Activated T-helper 1 cell treated with anti-CD3 and anti-CD28 coated beads, Interleukin-12 subunit alpha, Interleukin-12 subunit beta, Interleukin-2, Interleukin-4 antibody, amounts not matched to agents 30 ng/mL and 10 ng/mL and 1 ng/mL, durations not matched to agents 14 hours and 24 hours and 36 hours (primary cell): ENCODE data around the gene STARD3NL. TPM values are rescaled to one million over a fixed set of nuclear protein-coding genes. Genes with fewer than 3 reads are reported as not detected.
A peak's percentile ranks its signal among the peaks of the same experiment; 100 is the strongest.
"Not testable (repeated sequence)": the region's sequence is repeated elsewhere in the genome, so short reads cannot be mapped to it uniquely, and the experiment has no call there.

ENCODE experiments used
- DNase-seq: peaks from one replicate; pipeline ENCODE4 v3.0.0; 2021; ENCODE audit warnings: low spot score
- H3K27ac Mint-ChIP-seq: one replicate; pipeline ENCODE4 v1.8.0; 2021; ENCODE audit warnings: mild to moderate bottlenecking, mixed read lengths
- H3K27me3 Mint-ChIP-seq: one replicate; pipeline ENCODE4 v1.8.0; 2022; ENCODE audit warnings: mild to moderate bottlenecking, moderate library complexity, mixed read lengths; ENCODE audit not compliant: insufficient read depth
- H3K36me3 Mint-ChIP-seq: one replicate; pipeline ENCODE4 v1.8.0; 2021; ENCODE audit warnings: low read depth, mixed read lengths
- H3K4me1 Mint-ChIP-seq: one replicate; pipeline ENCODE4 v1.8.0; 2021; ENCODE audit warnings: low read depth, mixed read lengths
- H3K4me3 Mint-ChIP-seq: one replicate; pipeline ENCODE4 v1.8.0; 2021; ENCODE audit warnings: mild to moderate bottlenecking, moderate library complexity, mixed read lengths
- H3K9me3 Mint-ChIP-seq: one replicate; pipeline ENCODE4 v1.8.0; 2021; ENCODE audit warnings: mixed read lengths
- intact Hi-C: fragments of 100-400 bp; cut with micrococcal nuclease; formaldehyde crosslinking; loops from one replicate; pipeline ENCODE4 v1.15.1; 2024
- total RNA-seq: library from RNA; stranded (reverse); gene quantifications from 2 replicates; pipeline ENCODE4 v1.2.3, GENCODE V29; 2022

STARD3NL gene
- total RNA-seq, 1 donor from 2014 or later, result 28.5 TPM

DNA sequence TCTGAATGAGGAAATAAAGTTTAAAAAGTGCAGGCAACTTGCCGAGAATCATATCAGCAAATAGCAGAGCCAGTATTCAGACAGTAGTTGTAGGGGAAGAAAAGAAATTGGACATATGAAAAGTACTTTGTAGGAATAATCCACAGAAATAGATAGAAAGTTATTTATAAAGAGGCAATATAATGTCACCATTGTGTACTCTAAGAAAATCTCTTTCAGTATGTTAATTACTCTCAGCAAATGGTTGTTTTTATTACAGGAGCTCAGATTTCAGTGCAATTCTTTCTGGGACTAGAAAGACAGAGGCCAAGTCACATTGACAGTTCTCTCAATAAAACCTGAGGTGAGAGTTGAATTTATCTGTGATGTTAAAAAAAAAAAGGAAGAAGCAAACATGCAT is 85.2 kb downstream of the STARD3NL start:
- H3K27me3 Mint-ChIP-seq, H3K36me3 Mint-ChIP-seq, H3K4me1 Mint-ChIP-seq, intact Hi-C loops, H3K27ac Mint-ChIP-seq, DNase-seq, H3K4me3 Mint-ChIP-seq, H3K9me3 Mint-ChIP-seq: not testable (repeated sequence)

DNA sequence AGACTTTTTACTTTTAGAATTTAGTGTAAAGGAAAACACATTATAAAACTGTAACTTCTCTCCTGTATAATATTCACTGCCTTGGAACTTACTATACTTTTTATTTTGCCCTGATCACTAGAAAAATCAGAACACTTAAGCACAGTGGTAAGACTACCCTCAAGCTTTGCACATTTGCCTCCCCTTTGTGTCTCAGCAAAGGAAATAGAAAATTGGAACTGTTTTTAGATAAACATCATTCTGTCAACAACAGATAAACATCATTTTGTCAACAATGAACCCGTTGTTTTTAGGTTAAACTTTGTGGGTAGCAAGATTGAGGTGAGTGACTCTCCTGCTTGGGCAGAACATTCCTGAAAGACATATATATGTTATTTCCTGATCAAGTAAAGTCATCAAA is 86.6 kb downstream of the STARD3NL start:
- H3K9me3 Mint-ChIP-seq, H3K36me3 Mint-ChIP-seq, intact Hi-C loops, H3K27ac Mint-ChIP-seq, DNase-seq, H3K27me3 Mint-ChIP-seq, H3K4me3 Mint-ChIP-seq, H3K4me1 Mint-ChIP-seq: not testable (repeated sequence)

DNA sequence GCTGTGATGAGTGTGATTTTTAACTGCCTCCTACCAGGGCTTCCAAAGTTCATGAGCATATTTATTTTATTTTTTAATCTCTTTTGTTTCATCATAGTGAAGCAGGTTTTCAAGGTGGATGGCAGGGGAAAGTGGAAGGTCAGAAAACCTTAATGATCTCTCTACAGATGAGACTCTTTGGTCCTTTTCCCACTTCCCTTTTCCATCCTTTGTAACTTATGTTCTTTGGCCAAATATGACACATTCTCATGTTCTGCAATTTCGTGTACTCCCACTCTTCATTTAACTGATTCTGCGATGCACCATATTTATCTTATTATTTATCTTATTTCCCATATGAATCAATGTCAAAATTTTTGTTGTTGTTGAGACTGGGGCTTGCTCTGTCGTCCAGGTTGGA is 87.9 kb downstream of the STARD3NL start:
- H3K36me3 Mint-ChIP-seq, H3K4me1 Mint-ChIP-seq, DNase-seq, intact Hi-C loops, H3K4me3 Mint-ChIP-seq, H3K27ac Mint-ChIP-seq, H3K27me3 Mint-ChIP-seq, H3K9me3 Mint-ChIP-seq: not testable (repeated sequence)

DNA sequence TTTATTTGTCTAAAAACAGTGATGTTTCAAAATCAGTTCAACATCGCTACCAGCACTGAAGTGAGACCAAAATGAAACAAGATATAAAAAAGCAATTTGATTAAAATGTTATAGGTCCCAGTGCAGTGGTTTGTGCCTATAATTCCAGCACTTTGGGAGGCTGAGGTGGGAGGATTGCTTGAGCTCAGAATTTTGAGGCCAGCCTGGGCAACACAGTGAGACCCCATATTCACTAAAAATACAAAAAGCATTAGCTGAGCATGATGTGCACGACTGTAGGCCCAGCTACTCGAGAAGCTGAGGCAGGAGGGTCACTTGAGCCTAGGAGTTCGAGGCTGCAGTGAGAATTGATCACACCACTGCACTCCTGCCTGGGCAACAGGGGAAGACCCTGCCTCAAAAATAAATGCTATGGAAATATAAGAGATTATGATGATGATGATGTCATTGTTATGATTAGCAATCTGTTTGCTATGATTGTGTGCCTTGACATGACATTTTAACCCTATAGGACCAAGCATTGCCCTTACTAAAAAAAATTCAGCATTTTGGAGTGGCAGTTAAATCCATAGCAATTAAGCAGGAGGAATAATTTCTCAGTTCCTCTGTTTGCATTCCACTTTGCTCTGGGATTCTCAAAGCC is 91.8 kb downstream of the STARD3NL start:
- not testable (repeated sequence) for H3K4me3 Mint-ChIP-seq, H3K27me3 Mint-ChIP-seq, H3K27ac Mint-ChIP-seq, H3K9me3 Mint-ChIP-seq, H3K36me3 Mint-ChIP-seq, H3K4me1 Mint-ChIP-seq, DNase-seq
- intact Hi-C loops, result loop anchor here (5.0 kb wide), 1 partner anchor 42 kb away; no protein-coding TSS in a partner anchor

DNA sequence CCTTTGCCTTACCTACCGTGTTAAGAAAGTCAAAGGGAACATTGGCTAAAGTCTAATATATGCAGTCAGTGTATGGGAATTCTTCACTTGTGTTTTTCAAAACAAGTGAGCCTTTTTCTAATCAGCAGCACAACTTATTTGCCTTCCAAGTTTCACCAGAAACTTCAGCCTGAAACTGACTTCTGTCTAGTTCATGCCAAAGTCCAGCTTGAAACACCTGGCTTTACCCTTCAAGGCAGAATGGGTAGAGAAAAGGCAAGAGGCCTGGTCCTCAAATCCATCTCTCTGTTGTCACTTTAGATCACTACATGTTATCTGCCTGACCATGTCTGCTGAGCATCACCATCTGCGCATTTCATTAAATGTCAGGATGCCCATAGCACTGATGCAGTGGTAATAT is 92.4 kb downstream of the STARD3NL start:
- intact Hi-C loops, result loop anchor here (5.0 kb wide), 1 partner anchor 42 kb away; no protein-coding TSS in a partner anchor

DNA sequence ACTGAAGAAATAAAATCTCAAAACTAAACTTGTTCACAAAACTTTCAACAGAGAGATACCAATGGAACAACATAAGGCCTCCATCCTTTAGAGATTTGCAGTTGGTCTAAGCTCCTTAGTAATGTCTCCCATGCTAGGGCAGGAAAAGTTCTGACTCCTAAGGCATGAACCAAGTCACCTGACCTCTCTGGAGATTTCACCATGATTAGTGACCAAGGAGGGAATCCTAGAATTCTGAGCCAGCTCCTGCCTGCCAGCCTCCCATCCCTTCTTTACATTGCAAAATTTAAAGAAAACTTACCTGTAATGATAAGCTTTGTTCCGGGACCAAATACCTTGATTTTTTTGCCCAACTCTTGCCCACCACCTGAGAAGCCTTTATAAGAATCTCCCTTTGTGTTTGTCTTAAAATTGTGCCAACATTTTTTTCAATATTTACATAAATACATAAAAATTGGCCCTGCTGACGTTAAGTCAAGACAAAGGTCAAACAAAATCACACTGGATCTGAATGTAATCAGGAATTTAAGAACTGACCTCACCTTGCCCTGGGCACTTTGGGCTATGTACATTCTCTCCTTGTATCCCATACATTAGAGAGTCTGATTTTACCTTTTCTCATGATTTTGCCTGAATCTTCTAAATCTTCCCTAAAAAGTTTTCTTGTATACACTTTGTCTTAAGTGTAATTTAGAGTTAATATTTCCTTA is 95.4 kb downstream of the STARD3NL start, which contains the start of gene TARP:
Gene TARP, minus strand, starts transcription at position 351 of the 710 bp plus-strand sequence.
- H3K27me3 Mint-ChIP-seq, result no peaks in the 10 kb centered on the region
- no peaks in the 10 kb centered on the region for H3K4me1 Mint-ChIP-seq
- intact Hi-C loops, result loop anchor here (5.0 kb wide), 1 partner anchor 39 kb away; no protein-coding TSS in a partner anchor
- no peak within 1 kb of the TSS for H3K27ac Mint-ChIP-seq
- no peaks in the 10 kb centered on the region for H3K36me3 Mint-ChIP-seq
- DNase-seq, result no peak
- no peak within 1 kb of the TSS for H3K4me3 Mint-ChIP-seq
- no peaks in the 10 kb centered on the region for H3K9me3 Mint-ChIP-seq

More for the DNA sequence above, 92.4 kb downstream of the STARD3NL start:
- not testable (repeated sequence) for H3K4me1 Mint-ChIP-seq, H3K9me3 Mint-ChIP-seq, H3K36me3 Mint-ChIP-seq, H3K27me3 Mint-ChIP-seq, DNase-seq, H3K27ac Mint-ChIP-seq, H3K4me3 Mint-ChIP-seq

DNA sequence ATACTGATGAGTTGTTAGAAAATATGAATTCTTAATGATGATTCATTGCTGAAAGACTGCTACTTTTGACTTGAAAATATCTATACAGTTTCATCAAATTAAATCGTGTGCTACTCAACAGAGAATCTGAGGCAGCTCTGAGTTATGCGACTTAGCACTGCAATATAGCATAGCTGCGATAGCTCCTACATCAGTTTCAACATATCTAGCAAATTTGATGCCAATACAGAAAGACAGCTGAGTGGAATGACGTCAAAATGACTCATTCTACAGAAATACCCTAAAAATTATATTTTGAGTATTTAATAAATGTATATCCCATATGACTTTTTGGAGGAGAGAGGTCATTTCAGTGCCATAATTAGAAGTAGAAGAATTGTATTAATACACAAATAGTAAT is 96.4 kb downstream of the STARD3NL start:
- H3K4me3 Mint-ChIP-seq, result no peak overlapping the region
- no peaks in the 10 kb centered on the region for H3K4me1 Mint-ChIP-seq
- no peaks in the 10 kb centered on the region for H3K9me3 Mint-ChIP-seq
- H3K27ac Mint-ChIP-seq, result no peak overlapping the region
- DNase-seq, result no peak
- intact Hi-C loops, result loop anchor here (2.0 to 5.0 kb wide), 2 partner anchors 26 to 38 kb away; no protein-coding TSS in a partner anchor
- H3K27me3 Mint-ChIP-seq, result no peaks in the 10 kb centered on the region
- H3K36me3 Mint-ChIP-seq, result no peaks in the 10 kb centered on the region

DNA sequence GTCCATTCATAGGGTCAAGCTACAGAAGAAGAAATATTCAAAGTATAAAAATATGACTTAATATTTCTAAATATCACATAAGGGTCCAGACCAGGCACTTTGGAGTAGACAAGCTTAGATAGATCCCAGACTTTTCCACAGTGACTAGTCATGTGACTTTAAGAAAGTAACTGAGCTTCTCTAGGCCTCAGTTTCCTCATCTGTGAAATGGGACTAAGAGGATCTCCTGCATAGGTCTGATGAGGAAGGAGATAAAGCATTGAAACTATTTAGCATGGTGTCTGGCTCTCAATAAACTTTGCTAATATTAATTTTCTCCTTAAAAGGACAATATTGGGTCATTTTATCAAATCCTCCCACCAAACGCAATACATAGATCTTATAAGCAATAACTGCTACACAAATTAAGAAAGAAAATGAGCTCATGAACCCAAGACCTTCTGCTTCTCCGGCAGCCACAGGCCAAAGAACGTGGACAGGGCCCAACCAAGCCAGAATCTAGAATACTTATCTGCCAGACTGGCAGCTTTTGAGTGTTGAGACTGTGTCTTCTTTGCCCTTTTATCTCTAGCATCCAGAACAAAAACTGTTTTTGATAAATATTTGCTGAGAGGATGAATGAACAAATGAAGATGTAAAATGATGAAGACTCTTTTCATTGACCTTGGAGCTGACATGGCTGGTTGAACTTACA is 97.0 kb downstream of the STARD3NL start:
- Mint-ChIP-seq H3K4me3 (peak overlapping the region; percentile 7), H3K36me3 (no peaks in the 10 kb centered on the region), H3K27ac (no peak overlapping the region), H3K9me3 (no peaks in the 10 kb centered on the region), H3K4me1 (no peaks in the 10 kb centered on the region), H3K27me3 (no peaks in the 10 kb centered on the region)
- intact Hi-C loops, result loop anchor here (2.0 to 5.0 kb wide), 2 partner anchors 26 to 37 kb away; no protein-coding TSS in a partner anchor
- DNase-seq, result no peak

DNA sequence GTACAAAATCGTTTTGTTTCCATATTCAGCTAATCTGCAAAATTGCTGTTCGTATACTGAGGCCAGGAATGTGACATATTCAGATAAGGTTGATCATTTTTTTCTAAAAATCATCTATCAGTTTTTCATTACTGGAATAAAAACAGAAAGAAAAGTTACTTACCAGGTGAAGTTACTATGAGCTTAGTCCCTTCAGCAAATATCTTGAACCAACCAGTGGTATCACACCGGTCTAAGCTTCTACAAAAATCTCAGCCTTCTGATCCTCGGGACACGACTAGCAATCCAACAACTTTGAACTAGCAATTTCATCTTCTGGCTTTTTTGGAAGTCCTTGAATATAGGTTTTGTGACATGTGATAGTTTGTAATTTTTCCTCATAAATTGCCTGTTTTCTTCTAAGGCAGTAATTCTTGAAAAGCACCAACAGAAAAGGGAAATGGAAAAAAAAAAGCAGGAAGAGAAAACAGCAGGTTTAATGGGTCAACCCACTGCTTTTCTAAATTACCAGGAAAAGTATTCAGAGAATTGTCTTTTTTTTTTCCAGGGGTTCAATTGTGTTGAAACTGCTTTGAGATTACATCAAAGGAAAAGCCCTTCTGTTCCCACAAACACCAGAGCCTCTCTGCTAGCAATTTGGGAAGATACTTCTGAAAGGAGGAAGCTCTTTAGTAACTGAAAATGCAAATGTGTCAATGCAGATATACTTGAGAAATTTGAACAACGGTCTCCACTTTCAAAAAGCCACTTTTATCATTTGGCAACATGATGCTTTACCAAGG is 98.2 kb downstream of the STARD3NL start:
- peak overlapping the region; percentile 51 for H3K4me3 Mint-ChIP-seq
- H3K9me3 Mint-ChIP-seq, result no peaks in the 10 kb centered on the region
- intact Hi-C loops, result no loop called here
- peak overlapping the region; percentile 23 for H3K27ac Mint-ChIP-seq
- no peaks in the 10 kb centered on the region for H3K36me3 Mint-ChIP-seq
- no peaks in the 10 kb centered on the region for H3K27me3 Mint-ChIP-seq
- no peaks in the 10 kb centered on the region for H3K4me1 Mint-ChIP-seq
- no peak for DNase-seq

DNA sequence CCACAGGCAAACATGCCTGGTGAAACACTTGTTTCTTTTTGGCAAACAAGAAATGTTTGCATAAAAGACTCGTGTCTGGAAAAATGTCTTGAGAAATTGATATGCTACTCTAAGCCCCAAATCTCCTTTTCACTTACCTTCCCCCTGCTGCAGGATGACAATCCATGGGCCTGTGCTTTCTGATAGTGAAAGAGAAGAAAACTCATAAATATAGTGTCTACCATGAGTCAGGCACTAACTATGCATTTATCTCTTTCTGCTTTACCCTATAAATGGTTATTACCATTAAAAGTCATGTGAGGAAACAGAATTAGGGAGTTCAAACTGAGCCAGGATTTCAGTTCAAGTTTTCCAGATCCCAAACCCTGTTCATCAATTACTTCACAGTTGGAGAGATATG is 102.0 kb downstream of the STARD3NL start:
- H3K27ac Mint-ChIP-seq, result no peak overlapping the region
- intact Hi-C loops, result no loop called here
- no peak overlapping the region for H3K4me3 Mint-ChIP-seq
- H3K9me3 Mint-ChIP-seq, result no peaks in the 10 kb centered on the region
- H3K4me1 Mint-ChIP-seq, result no peaks in the 10 kb centered on the region
- H3K36me3 Mint-ChIP-seq, result no peaks in the 10 kb centered on the region
- no peaks in the 10 kb centered on the region for H3K27me3 Mint-ChIP-seq
- DNase-seq, result no peak
